GM18861 (cell line): ENCODE measurements around the gene MSH3.

Source experiments
- ATAC-seq: cut with Tn5 transposase; IDR thresholded peaks from one replicate; pipeline ENCODE4 v1.9.1; 2021; ENCODE audit not compliant: unreplicated experiment

Gene MSH3

DNA sequence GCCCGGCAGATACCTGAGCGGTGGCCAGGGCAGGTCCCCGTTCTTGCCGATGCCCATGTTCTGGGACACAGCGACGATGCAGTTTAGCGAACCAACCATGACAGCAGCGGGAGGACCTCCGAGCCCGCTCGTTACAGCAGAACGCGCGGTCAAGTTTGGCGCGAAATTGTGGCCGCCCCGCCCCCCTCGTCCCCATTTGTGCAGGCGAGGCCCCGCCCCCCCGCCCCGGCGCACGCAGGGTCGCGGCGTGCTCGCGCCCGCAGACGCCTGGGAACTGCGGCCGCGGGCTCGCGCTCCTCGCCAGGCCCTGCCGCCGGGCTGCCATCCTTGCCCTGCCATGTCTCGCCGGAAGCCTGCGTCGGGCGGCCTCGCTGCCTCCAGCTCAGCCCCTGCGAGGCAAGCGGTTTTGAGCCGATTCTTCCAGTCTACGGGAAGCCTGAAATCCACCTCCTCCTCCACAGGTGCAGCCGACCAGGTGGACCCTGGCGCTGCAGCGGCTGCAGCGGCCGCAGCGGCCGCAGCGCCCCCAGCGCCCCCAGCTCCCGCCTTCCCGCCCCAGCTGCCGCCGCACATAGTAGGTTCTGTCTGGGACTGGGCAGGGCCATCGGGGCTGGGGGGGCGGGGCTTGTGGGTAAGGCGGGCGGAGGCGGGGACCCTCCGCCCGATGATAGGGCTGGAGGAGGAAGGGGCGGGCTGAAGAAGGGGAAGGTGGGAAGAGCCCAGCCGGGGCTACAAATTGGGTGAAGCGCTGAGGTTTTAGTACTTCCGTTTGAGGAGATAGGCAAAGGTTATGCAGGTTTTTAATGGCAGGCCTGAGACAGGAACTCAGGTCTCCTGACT, at the start of gene MSH3, which contains the start of gene DHFR:
MSH3 (plus strand) TSS at position 262 of the 840 bp plus-strand sequence; CDS start at position 338, 76 bp downstream.
DHFR (minus strand) TSS at position 593 of the 840 bp plus-strand sequence; CDS start at position 99, 494 bp downstream.
- peak; percentile 13 for ATAC-seq

DNA sequence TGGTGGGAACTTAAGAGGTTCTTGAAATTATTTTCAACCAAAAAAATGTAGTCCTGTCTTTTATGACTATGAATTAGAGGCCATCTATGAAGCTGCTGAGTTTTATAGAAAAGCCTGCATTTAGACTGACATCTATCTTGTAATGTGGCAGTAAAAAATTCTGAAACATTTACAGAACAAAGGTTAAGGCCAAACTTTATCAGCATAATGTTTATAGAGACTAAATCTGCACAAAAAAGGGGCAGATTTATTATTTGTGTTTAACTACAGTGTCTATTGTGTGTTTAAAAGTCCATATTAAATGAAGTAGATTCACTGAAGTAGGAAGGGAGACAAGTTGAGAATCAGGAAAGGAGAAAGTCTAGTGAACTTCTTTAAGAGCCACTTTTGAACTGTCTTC, 47.1 kb upstream of the MSH3 start:
- no peak for ATAC-seq

DNA sequence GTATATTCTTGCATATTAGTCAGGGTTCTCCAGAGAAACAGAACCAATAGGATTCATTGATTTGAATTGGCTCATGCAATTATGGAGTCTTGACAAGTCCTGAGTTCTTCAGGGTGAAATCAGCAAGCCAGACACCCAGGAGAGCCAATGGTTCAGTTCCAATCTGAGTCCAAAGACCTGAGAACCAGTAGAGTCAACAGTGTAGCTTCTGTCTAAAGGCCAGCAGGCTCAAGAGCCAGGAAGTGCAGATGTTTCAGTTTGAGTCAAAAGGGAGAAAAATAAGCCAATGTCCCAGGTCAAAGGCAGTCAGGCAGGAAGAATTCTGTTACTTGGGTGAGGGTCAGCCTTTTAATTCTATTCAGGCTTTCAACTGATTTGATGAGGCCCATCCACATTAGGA, 46.6 kb upstream of the MSH3 start:
- ATAC-seq = peak; percentile 95

DNA sequence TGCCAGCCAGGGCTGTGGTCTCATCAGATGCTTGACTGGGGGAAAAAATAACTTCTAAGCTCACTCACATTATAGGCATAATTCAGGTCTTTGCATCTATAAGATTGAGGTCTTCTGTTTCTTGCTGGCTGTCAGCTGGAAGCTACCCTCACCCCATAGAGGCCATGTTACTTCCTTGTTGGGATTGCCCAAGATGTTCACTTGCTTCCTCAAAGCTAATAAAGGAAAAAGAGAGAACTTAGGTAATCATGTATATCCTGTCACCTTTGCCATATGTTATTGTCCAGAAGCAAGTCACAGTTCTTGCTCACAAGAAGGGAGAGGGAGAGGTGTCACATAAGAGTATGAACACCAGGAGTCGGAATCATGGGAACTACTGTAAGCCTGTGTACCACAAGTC, 45.7 kb upstream of the MSH3 start:
- no peak for ATAC-seq

DNA sequence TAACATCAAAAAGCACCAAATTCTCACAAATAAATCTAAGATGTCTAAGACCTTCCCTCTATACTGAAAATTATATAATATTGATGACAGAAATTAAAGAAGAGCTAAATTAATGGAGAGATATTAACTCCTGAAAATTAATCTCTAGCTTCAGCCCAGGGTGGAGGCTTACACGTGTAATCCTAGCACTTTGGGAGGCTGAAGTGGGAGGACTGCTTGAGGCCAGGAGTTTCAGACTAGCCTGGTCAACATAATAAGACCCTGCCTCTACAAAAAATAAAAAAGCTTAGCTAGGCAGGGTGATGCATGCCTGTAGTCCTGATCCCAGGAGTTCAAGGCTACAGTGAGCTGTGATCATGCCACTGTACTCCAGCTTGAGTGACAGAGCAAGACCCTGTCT, 44.8 kb upstream of the MSH3 start:
- no peak for ATAC-seq

DNA sequence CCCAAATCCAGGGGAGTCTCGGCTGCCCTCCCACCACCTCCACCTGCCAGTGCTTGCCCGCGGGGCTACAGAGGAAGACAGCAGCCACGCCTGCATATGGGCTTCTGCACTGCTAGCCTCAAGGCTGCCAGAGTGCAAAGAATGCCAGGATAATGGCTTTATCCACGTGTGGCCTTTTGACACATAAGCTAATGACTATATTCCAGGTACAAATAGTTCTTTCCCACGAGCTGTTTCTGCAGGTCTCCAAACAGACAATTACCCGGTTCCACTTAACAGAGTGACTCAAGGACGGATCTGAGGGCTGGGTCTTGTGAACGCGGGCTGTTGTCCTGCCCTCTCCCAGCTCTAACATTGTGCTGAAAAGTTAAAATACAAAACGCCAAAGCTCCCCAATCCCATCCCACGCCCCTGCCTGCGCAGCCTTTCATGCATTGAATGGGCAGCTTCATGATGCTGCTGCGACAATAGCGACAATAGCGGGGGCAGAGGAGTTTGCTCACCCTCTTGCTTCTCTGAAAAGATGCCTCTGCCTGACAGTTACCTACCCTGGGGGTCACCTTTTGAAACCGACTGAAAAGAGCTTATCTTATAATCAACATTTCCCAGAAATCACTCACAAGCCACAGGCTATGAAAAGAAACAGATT, 39.1 kb upstream of the MSH3 start:
- ATAC-seq = no peak

DNA sequence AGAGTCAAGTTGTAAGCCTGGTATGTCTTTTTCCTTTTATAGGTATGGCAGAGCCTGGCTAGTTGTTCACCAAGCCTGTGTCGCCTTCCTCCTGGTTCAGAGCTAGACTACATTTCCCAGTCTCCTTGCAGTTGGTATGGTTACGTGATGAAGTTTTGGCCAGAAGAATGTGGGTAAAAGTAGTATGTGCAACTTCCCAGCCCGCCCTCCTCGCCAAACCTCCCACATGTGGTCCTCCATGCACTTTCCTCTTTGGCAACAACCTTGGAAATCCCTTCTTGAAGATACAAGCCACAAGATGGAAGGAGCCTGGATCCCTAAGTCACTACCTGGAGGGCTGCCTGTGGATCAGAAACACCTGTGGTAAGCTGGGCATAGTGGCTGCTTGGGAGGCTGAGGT, 36.0 kb upstream of the MSH3 start:
- no peak for ATAC-seq

DNA sequence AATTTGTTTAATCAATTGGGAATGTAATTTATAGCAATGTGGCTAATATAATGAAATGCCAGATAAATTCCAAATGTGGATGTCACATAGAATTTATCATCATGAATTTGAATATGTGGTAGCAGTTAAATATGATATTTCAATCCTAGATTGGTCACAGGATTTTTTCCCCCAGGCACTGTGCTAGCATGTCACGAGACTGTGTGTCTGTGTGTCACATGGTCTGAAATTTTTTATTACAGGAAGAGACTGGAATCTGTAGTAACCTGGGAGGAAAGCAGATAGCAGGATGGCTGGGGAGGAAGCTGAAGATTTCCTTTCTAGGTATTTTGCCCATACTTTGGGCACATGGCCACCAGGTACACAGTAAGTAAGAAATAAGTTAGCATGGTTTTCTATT, 35.4 kb upstream of the MSH3 start:
- ATAC-seq = no peak

DNA sequence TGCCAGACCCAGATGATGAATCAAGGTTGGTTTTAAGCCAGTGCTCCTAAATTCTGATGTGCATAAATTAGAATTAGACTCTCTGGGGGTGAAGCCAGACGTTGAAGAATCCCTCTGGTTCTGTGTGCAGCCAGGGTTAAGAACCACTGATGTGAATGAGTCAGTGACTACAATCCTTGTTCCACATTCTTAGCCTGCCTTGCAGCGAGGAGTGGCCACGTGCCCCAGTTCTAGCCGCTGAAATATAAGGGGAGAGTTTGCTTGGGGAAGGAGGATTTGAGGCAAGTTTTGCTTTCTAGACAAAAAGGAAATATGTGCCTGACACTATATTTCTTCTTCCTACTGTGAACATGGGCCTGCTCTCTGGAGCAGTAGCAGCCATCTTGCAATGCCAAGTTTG, 34.2 kb upstream of the MSH3 start:
- no peak for ATAC-seq

DNA sequence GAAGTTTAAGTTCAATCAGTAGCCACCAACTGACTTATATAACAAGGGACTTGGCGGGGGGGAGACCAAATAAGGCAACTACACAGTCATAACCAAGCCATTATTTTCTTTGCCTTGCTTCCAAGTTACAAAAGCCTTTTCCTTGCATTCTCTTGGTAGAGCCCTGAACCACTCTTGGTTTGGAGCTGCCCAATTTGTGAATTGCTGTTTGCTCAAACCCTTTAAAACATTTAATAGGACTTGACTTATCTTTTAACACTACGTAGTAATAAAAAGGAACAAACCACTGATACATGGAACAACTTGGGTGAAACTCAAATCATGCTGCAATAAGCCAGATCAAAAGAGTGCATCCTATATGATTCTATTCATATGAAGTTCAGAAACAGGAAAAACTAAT, 31.7 kb upstream of the MSH3 start:
- ATAC-seq = no peak

DNA sequence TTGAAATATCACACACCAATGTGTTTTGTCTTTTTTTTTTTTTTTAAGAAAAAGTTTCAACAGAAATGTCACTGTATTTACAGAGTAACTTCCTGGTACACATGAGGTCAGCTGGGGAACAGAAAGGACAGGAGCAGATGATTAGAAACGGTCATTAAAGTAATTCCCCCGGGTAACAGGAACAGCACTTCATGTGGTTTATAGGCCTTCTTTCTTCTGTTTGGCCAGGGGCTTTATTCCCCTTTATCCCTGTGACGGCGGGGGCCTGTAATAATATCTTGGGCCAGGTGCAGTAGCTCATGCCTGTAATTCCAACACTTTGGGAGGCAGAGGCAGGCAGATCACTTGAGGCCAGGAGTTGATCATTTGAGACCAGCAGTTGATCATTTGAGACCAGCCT, 30.5 kb upstream of the MSH3 start:
- ATAC-seq = no peak

DNA sequence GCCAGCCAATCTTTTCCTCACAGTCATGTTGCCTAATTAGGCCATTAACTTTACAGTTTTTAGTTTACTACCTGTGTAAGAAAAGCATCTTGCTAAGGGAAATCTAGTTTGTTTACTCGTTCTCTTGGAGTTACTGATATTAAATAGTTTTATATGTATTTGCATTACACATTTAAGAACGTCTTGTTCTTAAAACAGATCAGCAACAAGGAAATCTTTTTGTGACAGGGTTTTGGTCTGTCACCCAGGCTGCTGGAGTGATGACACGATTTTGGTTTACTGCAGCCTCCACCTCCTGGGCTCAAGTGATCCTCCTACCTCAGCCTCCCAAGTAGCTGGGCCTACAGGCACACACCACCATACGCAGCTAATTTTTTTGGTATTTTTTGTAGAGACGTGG, 29.2 kb upstream of the MSH3 start:
- ATAC-seq = no peak

DNA sequence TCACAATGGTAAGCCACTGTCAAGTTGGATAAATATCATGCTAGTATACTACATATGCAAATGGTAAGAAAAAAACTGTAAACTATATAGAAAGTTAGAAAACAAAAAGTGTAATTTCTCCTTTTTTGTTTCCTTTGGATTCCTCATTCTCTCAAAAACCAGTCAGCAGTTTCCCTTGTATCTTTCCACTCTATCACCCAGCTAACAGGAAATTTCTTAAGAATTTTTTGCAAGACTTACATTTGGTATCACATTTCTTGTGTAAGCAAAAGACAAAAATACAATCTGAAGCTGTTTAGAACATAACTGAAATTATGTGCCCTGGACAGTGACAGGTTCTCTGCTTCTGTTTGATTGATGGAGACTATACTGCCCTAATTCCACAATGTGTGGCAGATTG, 25.2 kb upstream of the MSH3 start:
- ATAC-seq = no peak

DNA sequence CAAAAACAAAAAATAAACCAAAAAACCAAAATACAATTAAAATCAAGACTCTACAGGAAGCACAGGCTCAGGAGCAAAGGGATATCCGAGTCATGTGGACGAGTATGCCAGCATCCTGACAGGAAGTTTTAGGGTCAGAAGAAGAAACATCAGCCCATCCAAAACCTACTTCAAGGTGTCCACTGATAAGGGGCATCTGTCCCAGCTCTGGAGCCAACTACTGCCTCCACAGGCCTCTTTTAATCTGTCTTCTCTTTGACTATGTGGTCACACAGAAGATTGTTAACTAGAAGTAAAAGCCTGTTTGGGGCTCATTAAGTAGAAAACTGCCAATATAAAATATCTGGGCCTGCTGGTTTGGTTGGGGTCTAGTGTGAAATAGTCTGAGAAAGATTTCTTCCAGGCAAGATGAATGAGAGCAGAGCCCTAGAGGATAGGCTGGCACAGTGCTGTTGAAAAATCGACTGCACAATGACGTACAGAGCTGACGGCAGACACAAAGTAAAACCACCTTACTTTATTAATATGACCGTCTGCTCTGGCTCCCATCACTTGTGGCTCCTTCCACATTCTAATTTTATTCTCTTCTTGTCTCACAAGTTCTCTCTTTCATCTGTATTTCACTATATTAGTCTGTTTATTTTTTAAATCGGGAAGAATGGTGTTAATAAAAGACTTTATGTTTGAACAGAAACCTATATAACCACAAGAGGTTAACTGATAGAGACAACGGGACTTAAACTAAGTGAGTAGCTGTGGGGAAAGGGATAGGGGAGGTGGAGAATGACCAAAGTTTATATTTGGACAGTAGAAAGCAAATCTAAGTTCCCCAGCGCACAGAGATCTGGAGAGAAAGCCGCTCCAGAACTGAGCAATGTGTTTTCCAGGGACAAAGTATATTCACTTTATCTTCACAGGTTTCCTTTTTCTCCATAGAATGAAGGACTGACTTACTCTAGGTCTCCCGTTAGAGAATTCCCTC, 22.9 kb upstream of the MSH3 start:
- ATAC-seq = no peak

DNA sequence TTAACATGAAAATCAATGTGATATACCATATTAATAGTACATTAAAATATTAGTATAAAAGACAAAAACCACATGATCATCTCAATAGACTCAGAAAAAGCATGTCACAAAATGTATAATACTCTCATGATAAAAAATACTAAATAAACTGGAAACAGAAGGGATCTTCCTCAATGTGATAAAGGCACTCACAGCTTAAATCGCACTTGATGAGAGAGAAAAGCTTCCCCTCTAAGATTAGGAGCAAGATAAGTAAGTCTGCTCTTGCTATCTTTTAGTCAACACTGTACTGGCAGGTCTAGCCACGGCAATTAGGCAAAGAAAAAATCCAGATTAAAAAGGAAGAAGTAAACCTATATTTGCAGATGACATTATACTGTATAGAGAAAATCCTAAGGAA, 21.8 kb upstream of the MSH3 start:
- ATAC-seq = no peak

DNA sequence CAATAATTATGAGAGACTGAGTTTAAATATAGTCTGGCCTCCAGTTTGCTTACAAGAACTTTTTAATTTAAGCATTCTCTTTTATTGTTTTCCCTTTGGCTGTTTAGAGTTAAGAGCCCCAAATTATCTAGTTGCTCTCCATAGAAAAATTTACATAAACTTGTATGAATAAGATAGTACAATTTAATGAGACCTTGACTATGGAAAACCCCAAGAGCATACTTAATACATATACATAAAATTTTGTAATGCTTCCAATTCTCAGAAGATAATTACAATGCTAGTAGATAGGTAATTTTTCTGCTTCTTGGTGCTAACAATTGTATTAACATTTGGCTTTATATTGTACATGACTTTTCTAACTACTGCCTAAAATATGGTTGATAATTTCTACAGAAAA, 20.3 kb upstream of the MSH3 start:
- no peak for ATAC-seq

DNA sequence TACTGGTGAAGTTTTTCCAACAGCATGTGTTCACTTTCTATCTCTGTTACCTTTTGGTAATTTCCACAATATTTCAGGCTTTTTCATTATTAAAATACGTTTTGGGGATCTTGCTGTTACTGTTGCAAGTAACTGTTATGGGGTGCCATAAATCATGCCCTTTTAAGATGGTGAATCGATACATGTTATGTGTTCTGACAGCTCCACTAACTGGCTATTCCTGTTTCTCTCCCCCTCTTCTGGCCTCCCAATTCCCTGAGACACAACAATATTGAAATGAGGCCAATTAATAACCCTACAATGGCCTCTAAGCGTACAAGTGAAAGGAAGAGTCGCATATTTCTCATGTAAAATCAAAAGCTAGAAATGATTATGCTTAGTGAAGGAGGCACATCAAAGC, 13.1 kb upstream of the MSH3 start:
- no peak for ATAC-seq

DNA sequence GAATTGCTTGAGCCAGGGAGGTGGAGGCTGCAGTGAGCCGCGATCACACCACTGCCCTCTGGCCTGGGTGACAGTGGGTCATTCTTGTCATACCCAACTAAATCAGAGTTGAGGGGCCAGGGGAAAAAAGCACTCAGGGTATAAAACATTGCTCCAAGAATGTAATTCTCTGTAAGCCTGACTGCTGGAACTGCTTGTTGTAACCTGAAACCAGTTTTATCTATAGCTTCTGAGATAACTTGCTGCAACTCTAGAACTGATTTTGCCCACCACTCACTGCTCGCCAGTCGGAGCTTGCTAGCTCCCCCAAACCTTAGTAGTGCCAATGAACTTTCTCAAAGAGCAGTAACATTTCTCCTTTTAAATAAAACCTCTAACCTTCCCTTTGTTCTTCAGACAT, 9.6 kb upstream of the MSH3 start:
- ATAC-seq = no peak

DNA sequence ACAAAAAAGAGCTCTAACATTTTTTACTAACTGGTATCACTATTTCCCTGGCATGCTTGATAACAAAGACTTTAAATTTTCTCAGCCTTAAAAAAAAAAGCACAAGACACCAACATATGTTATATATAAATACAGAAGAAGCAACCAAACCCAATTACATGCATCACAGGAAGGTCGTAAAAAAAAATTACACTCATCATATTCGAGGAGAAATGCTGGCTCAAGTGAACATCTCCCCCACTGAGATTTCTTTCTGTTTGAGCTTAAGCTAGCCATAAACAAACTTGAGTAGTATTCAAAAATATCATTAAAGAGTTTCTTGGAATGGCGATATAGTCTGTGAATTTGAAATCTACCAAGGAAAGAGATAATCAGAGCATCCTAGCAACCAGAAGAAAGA, 7.5 kb upstream of the MSH3 start:
- no peak for ATAC-seq

DNA sequence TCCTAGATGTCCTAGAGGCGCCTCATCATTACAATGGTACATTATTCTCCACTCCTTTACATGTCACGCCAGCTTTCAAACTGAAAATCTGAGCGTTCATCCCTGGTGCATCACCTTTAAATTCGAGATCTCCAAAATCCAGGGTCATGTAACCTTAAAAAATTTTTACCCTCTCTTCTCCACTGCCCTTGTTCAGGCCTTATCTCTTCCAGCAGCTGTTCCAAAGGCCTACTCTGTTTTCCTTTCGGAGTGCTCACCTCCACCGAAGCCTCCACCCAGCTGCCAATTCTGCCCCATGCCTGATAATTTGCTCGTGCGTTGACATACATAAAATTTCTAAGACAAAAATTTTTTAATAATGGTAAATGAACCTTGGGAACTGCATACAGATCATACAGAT, 950 bp upstream of the MSH3 start:
- no peak for ATAC-seq

DNA sequence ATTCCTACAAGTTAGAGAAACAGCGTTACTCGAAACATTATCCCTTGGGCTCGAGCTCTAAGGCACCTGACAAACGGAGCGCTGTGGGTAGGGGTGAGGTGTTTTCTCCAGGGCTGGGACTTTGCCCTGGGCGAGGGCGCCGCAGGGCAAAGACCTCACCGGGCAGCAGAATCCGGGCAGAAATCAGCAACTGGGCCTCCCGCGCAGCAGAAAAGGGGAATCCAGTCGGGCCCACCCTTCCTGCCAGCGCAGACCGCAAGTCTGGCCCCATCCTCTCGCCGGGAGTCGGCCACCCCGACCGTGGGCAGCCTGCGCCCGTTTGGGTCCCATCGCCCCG, 430 bp upstream of the MSH3 start:
- ATAC-seq = no peak
